ENCODE data around the gene NFKBIE.

- TF ChIP-seq CTCF (IDR thresholded peaks at IDR 0.05): no peak
- peak; percentile 61 to 78; a peak in 2 of 4 replicates for TF ChIP-seq REST (IDR thresholded peaks at IDR 0.05; ENCODE audit: insufficient read depth in 1 of 2, low read depth in 2 of 2, low read length in 1 of 2)
- no peak for TF ChIP-seq POLR2AphosphoS5 (IDR thresholded peaks at IDR 0.05; ENCODE audit: low read depth, low read length)
- TF ChIP-seq TCF7L2 (IDR thresholded peaks at IDR 0.05; ENCODE audit: low read depth, low read length): no peak
These were observed 5.4 kb upstream of the NFKBIE start for GRCh38 chr6:44270526-44271405.

Measured in Panc1 (cell line).